Measurements from ENCODE around the gene SSTR4. TPM values are rescaled to one million over a fixed set of nuclear protein-coding genes. Genes with fewer than 3 reads are reported as not detected.

SSTR4 gene
- total and polyA plus RNA-seq, 8 donors = 0.07 TPM; not detected in 7

DNA sequence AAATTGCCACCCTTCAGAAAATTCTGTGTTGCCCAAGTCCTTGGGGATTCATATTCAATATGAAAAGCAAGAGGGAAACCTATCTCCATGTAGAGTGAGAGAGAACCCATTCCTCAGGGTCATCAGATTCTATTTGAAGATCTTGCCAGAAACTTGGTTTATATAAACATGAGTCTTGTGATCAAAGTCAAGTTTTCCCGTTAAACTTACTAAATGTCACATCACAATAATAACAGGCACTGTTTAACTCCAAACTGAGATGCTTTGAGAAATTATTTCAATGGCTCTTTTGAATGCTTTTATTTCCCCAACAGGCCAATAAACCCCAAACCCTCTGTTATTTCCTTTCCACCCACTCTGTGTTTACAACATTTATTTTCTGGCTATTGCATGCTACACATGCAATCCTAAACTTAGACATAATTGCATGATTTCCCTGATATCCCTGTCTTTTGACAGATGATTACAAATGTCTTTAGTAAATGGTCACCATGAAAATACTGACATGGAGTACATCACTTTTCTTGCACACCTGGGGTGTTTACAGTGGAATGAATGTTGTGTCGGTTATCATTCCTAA, 31.1 kb upstream of the SSTR4 start:
- FAIRE-seq (no peak), DNase-seq (no peak), ATAC-seq (no peak)
- Histone ChIP-seq H3K4me3 (no peak overlapping the region), H3K9me3 (no peaks in the 10 kb centered on the region), H3K4me1 (no peaks in the 10 kb centered on the region), H3K27ac (no peak overlapping the region), H3K36me3 (no peaks in the 10 kb centered on the region), H3K27me3 (no peaks in the 10 kb centered on the region)
- intact Hi-C loops (cut with DNase I) = no loop called here
- TF ChIP-seq, protein P1, sequence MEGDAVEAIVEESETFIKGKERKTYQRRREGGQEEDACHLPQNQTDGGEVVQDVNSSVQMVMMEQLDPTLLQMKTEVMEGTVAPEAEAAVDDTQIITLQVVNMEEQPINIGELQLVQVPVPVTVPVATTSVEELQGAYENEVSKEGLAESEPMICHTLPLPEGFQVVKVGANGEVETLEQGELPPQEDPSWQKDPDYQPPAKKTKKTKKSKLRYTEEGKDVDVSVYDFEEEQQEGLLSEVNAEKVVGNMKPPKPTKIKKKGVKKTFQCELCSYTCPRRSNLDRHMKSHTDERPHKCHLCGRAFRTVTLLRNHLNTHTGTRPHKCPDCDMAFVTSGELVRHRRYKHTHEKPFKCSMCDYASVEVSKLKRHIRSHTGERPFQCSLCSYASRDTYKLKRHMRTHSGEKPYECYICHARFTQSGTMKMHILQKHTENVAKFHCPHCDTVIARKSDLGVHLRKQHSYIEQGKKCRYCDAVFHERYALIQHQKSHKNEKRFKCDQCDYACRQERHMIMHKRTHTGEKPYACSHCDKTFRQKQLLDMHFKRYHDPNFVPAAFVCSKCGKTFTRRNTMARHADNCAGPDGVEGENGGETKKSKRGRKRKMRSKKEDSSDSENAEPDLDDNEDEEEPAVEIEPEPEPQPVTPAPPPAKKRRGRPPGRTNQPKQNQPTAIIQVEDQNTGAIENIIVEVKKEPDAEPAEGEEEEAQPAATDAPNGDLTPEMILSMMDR (IDR thresholded peaks at IDR 0.05) = no peak
- WGBS, 2 donors = 48 to 55% methylated on average over 2 of the region's 2 CpGs

DNA sequence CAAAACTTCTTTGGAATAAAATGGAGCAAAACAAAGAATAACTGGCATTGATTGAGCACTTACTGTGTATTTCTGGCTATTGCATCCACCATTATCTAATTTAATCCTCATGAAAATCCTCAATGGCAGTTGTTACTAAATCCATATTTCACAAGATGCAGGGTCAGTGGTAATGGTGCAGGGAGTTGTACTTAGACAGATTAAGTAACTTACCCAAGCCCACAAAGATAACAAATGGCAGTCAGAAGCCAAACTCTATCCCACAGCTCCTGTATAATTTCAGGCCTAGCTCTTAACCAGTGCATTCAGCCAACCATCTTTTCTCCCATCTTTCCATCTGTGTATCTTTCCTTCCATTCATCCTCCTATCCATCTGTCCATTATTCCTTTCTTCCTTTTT, 29.3 kb upstream of the SSTR4 start:
- Histone ChIP-seq H3K9me3 (no peaks in the 10 kb centered on the region), H3K36me3 (no peaks in the 10 kb centered on the region), H3K27me3 (no peaks in the 10 kb centered on the region), H3K4me1 (no peaks in the 10 kb centered on the region), H3K4me3 (no peak overlapping the region), H3K27ac (no peak overlapping the region)
- TF ChIP-seq, protein P1 (IDR thresholded peaks at IDR 0.05) = no peak
- FAIRE-seq (no peak), ATAC-seq (no peak), DNase-seq (no peak)
- intact Hi-C loops (cut with DNase I) = no loop called here

DNA sequence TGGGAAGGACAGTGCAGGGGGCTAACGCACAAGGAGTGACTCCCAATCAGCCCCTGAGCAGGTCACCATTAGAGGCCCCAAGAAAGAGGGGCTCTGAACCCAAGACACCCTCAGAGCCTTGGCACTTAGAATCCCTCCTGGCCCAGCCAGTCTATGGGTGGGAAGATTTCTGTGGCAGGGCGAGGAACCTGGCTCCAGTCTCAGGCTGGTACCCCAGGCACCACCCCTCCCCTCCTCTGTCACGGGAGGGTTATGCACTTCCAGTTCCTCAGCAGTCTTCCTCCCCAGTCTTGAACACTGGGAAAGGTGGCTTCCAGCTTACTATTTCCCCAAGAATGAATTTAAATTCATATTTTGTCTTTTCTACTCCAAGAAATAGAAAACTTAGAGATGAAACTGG, 27.6 kb upstream of the SSTR4 start:
- no peaks in the 10 kb centered on the region for H3K36me3 ChIP-seq
- ATAC-seq = no peak
- H3K4me1 ChIP-seq = no peaks in the 10 kb centered on the region
- TF ChIP-seq, protein P1 (IDR thresholded peaks at IDR 0.05) = no peak
- H3K9me3 ChIP-seq = no peaks in the 10 kb centered on the region
- H3K27ac ChIP-seq = no peak overlapping the region
- no peak for DNase-seq
- intact Hi-C loops (cut with DNase I) = no loop called here
- no peak overlapping the region for H3K4me3 ChIP-seq
- 64 to 68% methylated on average over 3 of the region's 3 CpGs for WGBS, 2 donors
- FAIRE-seq = no peak
- no peaks in the 10 kb centered on the region for H3K27me3 ChIP-seq

DNA sequence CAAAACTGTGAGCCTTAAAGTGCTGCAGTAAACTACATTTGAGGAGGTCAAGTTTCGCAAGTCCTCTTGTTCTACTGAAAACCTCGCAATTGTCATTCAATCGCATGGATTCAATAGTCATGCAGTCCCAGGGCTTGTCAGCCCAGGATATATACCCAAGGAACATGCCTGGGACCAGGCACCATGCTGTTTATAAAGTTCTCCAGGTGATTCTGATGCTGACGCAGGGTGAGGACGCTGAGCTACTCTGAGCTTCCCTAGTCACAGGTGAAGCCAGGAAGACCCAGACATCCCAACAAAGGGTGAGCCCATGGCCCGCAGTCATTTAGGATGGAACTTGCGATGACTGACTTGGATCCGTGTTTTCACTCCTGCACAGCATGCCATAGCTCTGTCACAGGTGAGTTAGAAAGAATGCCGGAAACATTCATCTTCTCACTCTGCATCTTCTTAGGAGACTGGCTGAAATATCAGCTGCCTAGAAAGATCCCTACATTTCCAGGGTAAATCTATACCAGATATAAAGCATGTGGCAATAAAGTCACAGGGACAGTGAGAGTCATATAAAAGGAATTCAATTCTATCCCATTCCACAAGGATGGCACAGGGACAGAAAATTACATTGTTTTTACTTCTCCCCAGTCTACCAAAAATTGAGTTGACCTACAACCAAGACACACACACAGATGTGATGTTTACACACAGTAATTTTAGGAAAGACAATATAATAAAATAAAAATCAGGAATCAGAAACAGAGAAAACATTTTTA, 27.0 kb upstream of the SSTR4 start:
- ATAC-seq (no peak), FAIRE-seq (no peak), DNase-seq (no peak)
- Histone ChIP-seq H3K27ac (no peak overlapping the region), H3K4me3 (no peak overlapping the region), H3K36me3 (no peaks in the 10 kb centered on the region), H3K9me3 (no peaks in the 10 kb centered on the region), H3K4me1 (no peaks in the 10 kb centered on the region), H3K27me3 (no peaks in the 10 kb centered on the region)
- intact Hi-C loops (cut with DNase I) = no loop called here
- TF ChIP-seq, protein P1 (IDR thresholded peaks at IDR 0.05) = no peak
- WGBS, 2 donors = 73 to 83% methylated on average over 9 of the region's 9 CpGs

DNA sequence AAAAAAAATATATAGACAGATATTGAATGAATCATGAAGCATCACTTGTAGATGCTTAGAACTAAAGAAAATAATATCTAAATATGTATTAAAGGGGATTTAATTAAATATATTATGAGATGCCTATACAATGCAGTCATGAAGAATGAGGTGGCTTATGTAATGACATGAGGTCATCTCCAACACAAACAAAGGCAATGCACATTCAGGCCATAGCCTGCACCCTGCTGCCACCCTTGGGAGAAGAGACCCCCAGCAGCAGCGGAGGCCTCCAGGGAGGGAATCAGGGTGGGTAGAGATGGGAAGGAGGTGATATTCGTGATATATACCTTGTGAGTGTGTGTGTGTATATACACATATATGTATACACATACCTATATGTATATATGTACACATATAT, 26.4 kb upstream of the SSTR4 start:
- Histone ChIP-seq H3K27ac (no peak overlapping the region), H3K27me3 (no peaks in the 10 kb centered on the region), H3K4me1 (no peaks in the 10 kb centered on the region), H3K9me3 (no peaks in the 10 kb centered on the region), H3K36me3 (no peaks in the 10 kb centered on the region), H3K4me3 (no peak overlapping the region)
- 70 to 77% methylated on average over 2 of the region's 2 CpGs for WGBS, 2 donors
- TF ChIP-seq, protein P1 (IDR thresholded peaks at IDR 0.05) = no peak
- FAIRE-seq = no peak
- intact Hi-C loops (cut with DNase I) = no loop called here
- no peak for DNase-seq
- ATAC-seq = no peak
